ENCODE results near the gene SCAPER. TPM values are rescaled to one million over a fixed set of nuclear protein-coding genes. Genes with fewer than 3 reads are reported as not detected.
A peak's percentile ranks its signal among the peaks of the same experiment; 100 is the strongest.

Gene SCAPER
- total and polyA plus RNA-seq, 2 of the 4 experiments (the other 2 are of a cell fraction), result 2.9 to 9.7 TPM

DNA sequence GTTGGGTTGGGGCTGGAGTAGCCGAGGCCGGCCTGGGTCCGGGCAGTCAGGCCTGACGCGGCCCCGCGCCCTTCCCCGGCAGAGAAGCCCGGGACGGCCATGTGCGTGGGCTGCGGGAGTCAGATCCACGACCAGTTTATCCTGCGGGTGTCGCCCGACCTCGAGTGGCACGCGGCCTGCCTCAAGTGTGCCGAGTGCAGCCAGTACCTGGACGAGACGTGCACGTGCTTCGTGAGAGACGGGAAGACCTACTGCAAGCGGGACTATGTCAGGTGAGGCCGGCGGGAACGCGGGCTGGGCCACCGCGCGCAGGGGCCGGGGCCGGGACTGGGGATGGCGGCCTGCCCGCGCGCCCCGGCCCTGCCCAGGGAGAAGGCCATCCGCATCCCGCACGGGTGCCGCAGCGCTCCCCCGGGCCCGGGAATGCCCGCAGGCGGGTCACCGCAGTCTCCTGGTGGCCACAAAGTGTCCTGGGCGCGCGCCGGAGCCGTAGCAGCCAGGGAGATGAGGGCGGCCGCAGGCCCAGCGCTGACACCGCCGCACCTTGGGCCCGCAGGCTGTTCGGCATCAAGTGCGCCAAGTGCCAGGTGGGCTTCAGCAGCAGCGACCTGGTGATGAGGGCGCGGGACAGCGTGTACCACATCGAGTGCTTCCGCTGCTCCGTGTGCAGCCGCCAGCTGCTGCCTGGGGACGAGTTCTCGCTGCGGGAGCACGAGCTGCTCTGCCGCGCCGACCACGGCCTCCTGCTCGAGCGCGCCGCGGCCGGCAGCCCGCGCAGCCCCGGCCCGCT lies 567.2 kb downstream of the SCAPER start (continued):
- no peak for TF ChIP-seq SMC3 (IDR thresholded peaks at IDR 0.05; ENCODE audit: low read depth, low read length)

DNA sequence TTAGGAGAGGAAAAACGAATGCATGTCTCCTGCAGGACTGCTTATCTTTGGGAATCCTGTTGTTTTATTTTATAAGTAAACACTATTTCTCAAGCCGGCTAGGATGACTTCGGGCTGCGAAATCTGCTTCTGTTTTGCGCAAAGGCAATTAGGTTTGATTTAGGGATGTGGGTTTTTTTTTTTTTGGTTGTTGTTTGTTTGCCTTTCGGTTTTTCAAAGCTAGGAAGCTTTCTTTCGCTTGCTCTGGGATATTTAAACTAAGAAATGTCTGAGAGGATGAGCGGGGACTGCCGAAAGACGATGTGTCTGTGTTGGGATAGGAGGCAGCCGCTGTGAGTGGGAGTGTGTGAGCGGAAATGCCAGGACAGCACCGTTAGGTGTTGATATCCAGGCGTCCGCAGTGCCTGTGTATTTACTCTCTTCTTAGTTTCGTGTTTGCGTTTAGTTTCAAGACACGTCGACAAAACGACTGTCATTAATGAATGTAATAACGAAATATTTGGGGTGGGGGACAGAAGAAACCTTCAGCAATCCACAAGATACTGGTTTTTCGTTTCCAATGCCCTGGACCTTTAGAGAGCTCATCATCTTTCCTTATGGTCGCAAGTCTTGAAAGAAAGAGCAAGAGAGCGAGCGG lies 568.0 kb downstream of the SCAPER start:
- peak overlapping the region; percentile 68 for H3K9ac ChIP-seq (ENCODE audit: low read depth, low read length)
- H4K91ac ChIP-seq (ENCODE audit: insufficient read depth, low read depth, low read length), result 0 out of 2 replicates have a peak overlapping the region, but pooled peaks have one; percentile 33
- TF ChIP-seq NFE2L2 (IDR thresholded peaks at IDR 0.05; ENCODE audit: low read depth, low read length), result no peak
- 0 out of 2 replicates have a peak, but pooled peaks have one; percentile 3 for TF ChIP-seq CEBPB (IDR thresholded peaks at IDR 0.05; ENCODE audit: low read depth, low read length)
- no peak for TF ChIP-seq RCOR1 (IDR thresholded peaks at IDR 0.05; ENCODE audit: insufficient replicate concordance, low read length)
- TF ChIP-seq CHD1 (IDR thresholded peaks at IDR 0.05; ENCODE audit: low read depth, low read length), result no peak
- no peak overlapping the region for H2BK20ac ChIP-seq (ENCODE audit: low read depth, low read length)
- peak overlapping the region; percentile 68 for H3K4me3 ChIP-seq (ENCODE audit: insufficient read depth, low read depth, low read length)
- H2BK5ac ChIP-seq (ENCODE audit: low read depth, low read length, poor library complexity, severe bottlenecking), result peak overlapping the region; percentile 44
- peaks cover 19% of the 10 kb centered on the region for H3K36me3 ChIP-seq (ENCODE audit: control insufficient read depth, insufficient read depth, low read length)
- H2BK15ac ChIP-seq (ENCODE audit: low read depth, low read length), result peak overlapping the region; percentile 4; the same call in 1 of the 3 replicates
- H3K4me2 ChIP-seq (ENCODE audit: low read depth, low read length), result peak overlapping the region; percentile 82
- dilution Hi-C loops (cut with HindIII; ENCODE audit: low sequenced_read_pairs, unreplicated experiment) (no loop called here), in situ Hi-C loops (cut with MboI; ENCODE audit: low sequenced_read_pairs) (no loop called here), intact Hi-C loops (cut with micrococcal nuclease) (loop anchor here (5.0 kb wide), 2 partner anchors 100 to 505 kb away; no protein-coding TSS in a partner anchor)
- DNase-seq, result peak; percentile 55
- H2BK120ac ChIP-seq (ENCODE audit: low read depth, low read length), result no peak overlapping the region
- peaks cover 9% of the 10 kb centered on the region; the same call in 1 of the 2 replicates for H3K9me3 ChIP-seq (ENCODE audit: control insufficient read depth, insufficient read depth, low read length)
- H3K4me1 ChIP-seq (ENCODE audit: control insufficient read depth, insufficient read depth, low read length), result peaks cover 8% of the 10 kb centered on the region
- peak overlapping the region; percentile 18; the same call in 1 of the 2 replicates for H3K18ac ChIP-seq (ENCODE audit: low read depth, low read length)
- H2AK9ac ChIP-seq (replicated peaks; ENCODE audit: low read depth, low read length, poor library complexity), result peak overlapping the region; percentile 51
- WGBS, 2 experiments (ENCODE audit: extremely low coverage in 2 of 2, insufficient read length in 1 of 2), result 0% methylated on average over 2 of the region's 25 CpGs; no CpG with 5 or more reads in 1 of the 2 experiments
- POLR2A ChIA-PET (ENCODE audit: unreplicated experiment), result interaction anchor here (0.6 to 0.7 kb wide), 2 partner anchors 69 to 333 kb away, joined by 3 to 9 read pairs; no protein-coding TSS in a partner anchor
- peaks cover 12% of the 10 kb centered on the region for H4K20me1 ChIP-seq (ENCODE audit: insufficient read depth, low read length)
- CTCF ChIA-PET, result interaction anchor here (1.4 kb wide), 1 partner anchor 70 kb away, joined by 3 read pairs; no protein-coding TSS in a partner anchor
- 0 out of 2 replicates have a peak overlapping the region, but pooled peaks have one; percentile 31 for H3K14ac ChIP-seq (replicated peaks; ENCODE audit: low read depth, low read length)
- H2AFZ ChIP-seq (replicated peaks; ENCODE audit: low read length, poor library complexity), result peak overlapping the region; percentile 83
- H3K27ac ChIP-seq (ENCODE audit: insufficient read depth, low read length), result peak overlapping the region; percentile 28
- no peaks in the 10 kb centered on the region; the same call in 1 of the 2 replicates for H3K9me1 ChIP-seq (ENCODE audit: insufficient read depth, low read length)
- no peak overlapping the region for H4K5ac ChIP-seq (ENCODE audit: low read depth, low read length)
- H4K8ac ChIP-seq (ENCODE audit: low read depth in 2 of 2, low read length in 2 of 2), result peak overlapping the region in 1 of 2 experiments; percentile 39; a peak in 2 of 4 replicates
- no TSS peak for BruUV-seq (replicated peaks)
- H2AK5ac ChIP-seq (ENCODE audit: low read depth, low read length), result no peak overlapping the region; the same call in 1 of the 2 replicates
- H3K4ac ChIP-seq (ENCODE audit: low read depth, low read length), result peak overlapping the region; percentile 66
- H3K27me3 ChIP-seq (ENCODE audit: control insufficient read depth, insufficient read depth, low read length), result peaks cover 24% of the 10 kb centered on the region; the same call in 1 of the 2 replicates
- peak overlapping the region; percentile 44; the same call in 1 of the 2 replicates for H3K23ac ChIP-seq (ENCODE audit: low read depth, low read length)
- ATAC-seq (ENCODE audit: low read depth), result peak; percentile 15; the same call in 1 of the 2 replicates
- peak overlapping the region; percentile 63 for H3K56ac ChIP-seq (ENCODE audit: extremely low read depth, insufficient read depth, low read length)
- H3K79me1 ChIP-seq (ENCODE audit: low read depth in 1 of 2, low read length in 2 of 2), result peaks cover 3 to 17% of the 10 kb centered on the region in 2 experiments; a peak in 3 of 4 replicates
